NT2/D1 (cell line): ENCODE measurements around the gene TTLL12.

Experiments
- SUZ12 ChIP-seq: IDR thresholded peaks from 2 replicates; pipeline ENCODE4 v1.6.1; 2011; ENCODE audit not compliant: insufficient read length, insufficient read depth; ENCODE audit errors: extremely low read depth
- YY1 ChIP-seq: IDR thresholded peaks from 2 replicates; pipeline ENCODE4 v1.6.1; 2011; ENCODE audit not compliant: insufficient read length, insufficient read depth
- ZNF274 ChIP-seq: IDR thresholded peaks from 2 replicates; pipeline ENCODE4 v1.6.1; 2011; ENCODE audit warnings: mild to moderate bottlenecking, low read depth, low read length

DNA sequence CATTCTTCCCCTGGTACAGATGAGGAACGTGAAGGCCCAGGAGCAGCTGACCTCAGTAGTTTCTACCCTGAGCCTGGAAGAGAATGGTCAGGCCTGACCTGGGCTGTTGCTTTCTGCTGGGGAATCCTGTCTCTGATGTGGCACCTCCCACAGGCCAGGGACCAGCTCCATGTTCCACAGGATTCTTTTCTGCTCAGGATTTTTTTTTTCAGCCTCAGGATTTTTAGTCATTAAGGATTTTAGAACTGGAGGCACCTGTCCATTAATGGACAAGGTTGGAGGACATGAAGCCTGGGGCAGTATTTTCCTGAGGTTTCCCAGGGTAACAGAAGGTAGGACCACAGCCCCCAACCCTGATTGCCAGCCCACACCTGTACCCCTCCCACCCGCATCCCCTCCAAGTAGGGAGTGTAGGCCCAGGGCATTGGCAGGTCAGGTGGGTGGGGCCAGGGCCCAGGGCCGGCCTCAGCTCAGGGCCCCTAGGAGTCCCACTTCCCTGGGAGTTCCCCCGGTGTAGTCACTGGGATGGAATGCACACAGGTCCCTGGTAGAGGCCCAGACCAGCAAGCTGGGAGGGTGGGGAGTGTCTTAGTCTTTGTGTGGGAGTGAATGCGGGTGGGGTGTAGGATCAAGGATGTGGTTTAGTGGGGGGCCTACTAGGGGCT is 60.3 kb downstream of the TTLL12 start:
- TF ChIP-seq ZNF274, result no peak
- no peak for TF ChIP-seq SUZ12
- TF ChIP-seq YY1, result no peak
